GM19043 (cell line): Measurements from ENCODE around the gene NMRAL1.

Source experiments
- ATAC-seq: cut with Tn5 transposase; IDR thresholded peaks from one replicate; pipeline ENCODE4 v1.9.1; 2021; ENCODE audit warnings: low read depth; ENCODE audit not compliant: unreplicated experiment

Gene NMRAL1

DNA sequence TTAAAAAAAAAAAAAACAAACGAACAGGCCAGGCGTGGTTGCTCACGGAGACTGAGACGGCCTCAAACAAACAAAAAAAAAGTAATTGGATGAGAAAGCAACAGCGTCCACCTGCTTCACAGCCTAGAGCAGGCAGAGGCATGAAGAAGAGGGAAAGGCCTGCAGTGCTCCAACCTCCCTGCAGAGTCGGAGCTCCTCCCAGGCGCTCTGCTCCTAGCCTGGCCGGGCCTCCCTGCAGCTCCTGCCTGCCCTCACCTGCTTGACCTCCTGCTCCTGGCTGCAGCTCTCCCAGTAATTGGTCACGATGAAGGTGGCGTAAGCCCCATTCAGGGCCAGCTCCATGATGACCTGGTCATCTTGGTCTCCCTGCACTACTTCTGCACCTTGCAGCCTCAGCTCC, 5.5 kb downstream of the NMRAL1 start:
- no peak for ATAC-seq

DNA sequence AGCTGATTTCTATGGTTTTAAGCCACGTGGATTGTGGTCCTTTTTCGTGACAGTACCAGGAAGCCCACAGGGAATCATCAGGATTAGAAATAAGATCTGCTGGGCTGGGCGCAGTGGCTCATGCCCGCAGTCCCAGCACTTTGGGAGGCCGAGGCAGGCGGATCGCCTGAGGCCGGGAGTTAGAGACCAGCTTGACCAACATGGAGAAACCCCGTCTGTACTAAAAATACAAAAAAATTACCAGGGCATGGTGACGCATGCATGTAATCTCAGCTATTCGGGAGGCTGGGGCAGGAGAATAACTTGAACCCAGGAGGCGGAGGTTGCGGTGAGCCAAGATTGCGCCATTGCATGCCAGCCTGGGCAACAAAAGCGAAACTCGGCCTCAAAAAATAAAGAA, 6.5 kb downstream of the NMRAL1 start:
- ATAC-seq = no peak

DNA sequence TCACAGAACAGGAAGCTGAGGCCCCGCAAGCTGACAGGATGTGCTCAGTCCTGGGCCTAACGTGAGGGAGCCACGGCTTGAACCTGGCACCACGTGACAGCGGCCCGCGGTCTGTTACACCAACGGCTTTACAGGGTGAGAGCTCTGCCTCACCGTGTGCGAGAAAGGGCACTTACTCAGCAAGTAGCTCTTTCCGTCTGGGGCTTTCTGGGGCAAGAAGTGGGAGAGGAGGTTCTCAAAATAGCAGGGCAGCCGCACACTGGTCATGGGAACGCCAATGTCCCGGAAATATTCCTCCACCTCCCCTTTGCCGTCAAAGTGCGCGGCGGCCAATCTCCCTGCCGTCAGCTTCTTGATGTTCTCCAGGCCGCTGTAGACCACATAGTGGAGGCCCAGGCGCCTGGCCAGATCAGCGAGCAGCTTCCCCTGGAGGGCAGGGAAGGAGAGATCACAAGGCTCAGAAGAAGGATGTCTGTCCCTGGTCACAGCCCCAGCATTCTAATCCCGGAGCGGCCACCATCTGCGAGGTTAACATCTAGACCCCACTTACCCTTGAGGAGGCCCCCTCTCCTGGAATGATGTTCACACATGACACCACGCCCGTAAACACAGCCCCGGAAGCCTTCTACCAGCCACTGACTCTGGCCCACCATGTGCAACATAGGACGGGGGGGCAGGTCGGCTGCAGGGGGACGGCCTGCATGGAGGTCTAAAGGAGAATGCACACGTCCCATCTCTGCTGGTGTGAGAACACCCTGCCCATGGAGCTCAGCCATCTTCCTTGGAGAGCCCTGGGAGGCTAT, 8.2 kb downstream of the NMRAL1 start:
- no peak for ATAC-seq

DNA sequence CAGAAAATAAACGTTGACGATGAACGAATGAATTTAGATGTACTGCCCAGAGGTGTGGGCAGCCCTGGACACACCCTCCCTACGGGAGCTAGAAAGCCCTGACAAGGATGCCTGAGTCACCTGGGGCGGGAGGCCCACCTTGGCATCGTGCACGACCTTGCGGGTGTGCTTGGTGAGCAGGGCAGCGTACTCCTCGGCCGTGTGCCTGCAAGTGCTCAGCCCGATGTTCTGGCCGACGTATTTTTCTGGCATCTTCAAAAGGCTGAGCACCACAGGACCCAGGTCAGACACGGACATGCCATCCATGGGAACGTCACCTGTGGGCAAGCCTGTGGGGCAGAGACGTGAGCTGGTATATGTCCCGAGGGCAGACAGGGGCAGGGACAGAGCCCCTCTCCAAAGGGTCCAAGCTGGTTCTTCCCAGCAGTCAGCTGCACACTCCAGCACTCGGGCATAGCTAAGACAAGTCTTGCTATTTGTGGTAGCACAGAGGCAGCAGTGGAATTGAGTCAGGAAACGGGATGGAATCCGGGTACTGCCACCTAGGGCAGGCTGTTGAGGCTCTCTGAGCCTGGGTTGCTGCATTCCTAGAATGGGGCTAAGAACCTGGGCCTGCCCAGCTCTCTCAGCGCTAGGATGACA, 10.8 kb downstream of the NMRAL1 start:
- ATAC-seq = no peak

DNA sequence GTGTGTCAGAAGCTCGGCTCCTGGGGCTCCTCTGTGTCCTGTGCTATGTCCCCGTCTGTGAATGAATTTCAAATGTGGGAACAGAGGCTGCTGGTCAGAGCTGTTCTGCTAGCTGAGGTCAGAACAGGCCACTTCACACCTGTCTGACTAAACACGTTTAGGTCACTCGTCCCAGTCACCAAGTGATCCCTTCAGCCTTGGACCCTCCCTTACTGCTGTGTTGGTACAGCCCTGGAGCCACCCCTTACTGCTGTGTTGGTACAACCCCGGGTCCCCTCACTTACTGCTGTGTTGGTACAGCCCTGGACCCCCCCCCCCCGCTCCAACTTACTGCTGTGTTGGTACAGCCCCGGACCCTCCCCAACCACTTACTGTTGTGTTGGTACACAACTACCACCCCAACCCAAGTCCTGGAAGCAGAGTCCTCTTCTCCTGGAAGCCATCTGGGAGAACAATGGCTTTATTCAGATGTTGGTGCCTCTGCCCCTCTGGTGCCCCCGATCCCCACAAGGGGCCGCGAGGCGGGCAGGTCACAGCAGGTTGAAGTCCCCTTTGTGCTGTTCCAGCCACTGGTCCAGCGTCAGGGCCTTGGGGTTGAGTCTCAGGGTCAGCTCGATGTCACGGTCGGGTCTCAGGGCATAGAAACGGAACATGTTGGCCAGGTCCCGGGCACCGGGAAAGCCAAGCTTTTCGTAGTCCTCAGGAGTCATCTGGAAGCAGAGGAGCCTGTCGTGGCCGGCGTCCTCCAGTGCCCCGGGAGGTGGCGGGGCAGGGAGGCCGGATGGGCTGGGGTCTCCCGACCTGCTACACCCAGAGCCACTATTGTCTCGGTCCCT, 13.0 kb downstream of the NMRAL1 start:
- ATAC-seq = no peak

DNA sequence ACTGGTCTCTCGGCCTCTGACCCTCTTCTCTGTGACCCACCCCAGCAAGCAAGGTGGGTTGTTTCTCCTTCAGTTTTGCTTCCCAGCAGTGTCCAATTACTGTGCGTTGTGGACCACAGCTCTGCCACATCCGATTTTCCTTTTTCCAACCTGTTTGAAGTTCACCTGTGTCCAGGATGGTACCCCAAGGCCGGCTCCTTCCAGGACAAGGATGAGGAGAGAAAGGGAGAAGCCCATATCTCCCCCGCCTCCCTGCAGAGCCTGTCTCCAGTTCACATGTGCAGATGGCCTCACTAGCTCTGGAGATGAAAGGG, 13.5 kb downstream of the NMRAL1 start:
- no peak for ATAC-seq

DNA sequence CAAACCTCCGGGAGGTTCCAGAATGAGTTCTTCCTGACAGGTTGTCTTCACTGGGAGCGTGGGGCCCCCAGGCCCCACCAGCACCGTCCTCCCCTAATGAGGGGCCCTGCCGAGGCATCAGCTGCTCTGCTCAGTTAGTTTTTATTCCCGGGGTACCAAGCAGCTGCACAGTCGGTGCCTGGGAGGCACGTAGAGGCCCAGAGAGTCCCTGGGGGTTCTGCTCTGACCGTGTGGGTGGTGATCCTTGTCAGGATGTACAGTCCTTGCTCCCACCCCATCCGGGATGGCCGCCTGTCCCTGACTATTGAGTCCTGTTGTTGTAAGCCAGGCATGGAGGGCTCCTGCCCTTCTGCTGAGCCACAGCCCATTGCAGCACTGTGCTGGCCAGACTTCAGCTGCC, 18.5 kb downstream of the NMRAL1 start:
- ATAC-seq = no peak

DNA sequence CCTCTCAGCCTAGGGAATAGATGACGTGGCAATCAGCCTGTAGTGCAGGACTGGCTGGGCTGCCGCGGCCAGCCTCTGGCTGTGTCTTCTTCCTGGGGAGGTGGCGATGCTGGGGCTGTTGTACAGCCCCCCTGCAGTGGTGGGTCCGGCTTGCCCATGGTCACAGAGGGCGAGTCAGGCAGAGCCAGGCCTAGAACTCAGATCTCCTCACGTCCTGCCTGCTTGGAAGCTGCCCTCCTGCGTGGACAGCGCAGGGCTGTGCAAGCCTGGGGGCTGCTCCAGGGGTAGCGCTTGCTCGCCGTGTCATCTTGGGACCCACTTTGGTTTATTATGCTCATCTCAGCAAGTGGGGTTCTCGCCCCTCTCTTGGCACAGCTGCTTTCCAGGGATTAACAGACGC, 19.3 kb downstream of the NMRAL1 start:
- ATAC-seq = no peak

DNA sequence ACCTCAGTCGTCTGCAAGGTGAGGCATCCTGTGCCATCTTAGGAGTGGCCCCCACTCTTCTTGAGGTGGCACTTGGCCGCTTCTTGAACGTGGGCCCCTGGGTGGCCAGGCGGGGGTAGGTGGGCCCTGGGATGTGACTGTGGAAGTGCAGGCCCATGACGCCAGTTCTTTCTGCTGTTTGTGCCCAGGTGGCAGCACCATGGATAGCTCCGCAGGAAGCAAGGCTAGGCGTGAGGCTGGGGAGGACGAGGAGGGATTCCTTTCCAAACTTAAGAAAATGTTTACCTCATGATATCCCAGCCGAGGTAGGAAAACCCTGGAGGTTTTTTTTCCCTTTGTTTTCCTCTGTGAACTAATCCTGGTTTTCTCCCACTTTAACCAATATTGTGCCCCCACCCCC, 19.8 kb downstream of the NMRAL1 start:
- no peak for ATAC-seq

DNA sequence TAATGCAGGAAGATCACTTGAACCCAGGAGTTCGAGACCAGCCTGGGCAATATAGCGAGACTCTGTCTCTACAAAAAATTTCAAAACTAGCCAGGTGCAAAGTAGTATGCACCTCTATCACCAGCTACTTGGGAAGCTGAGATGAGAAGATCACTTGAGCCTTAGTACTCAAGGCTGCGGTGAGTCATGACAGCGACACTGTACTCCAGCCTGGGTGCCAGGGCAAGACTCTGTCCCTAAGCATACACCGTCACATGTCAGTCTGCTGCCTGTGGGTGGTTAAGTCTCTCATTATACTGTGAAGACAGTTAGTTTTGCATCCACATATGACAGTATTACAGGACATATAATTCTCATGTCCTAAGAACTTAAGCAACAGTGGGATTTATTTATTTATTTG, 21.8 kb downstream of the NMRAL1 start:
- no peak for ATAC-seq

DNA sequence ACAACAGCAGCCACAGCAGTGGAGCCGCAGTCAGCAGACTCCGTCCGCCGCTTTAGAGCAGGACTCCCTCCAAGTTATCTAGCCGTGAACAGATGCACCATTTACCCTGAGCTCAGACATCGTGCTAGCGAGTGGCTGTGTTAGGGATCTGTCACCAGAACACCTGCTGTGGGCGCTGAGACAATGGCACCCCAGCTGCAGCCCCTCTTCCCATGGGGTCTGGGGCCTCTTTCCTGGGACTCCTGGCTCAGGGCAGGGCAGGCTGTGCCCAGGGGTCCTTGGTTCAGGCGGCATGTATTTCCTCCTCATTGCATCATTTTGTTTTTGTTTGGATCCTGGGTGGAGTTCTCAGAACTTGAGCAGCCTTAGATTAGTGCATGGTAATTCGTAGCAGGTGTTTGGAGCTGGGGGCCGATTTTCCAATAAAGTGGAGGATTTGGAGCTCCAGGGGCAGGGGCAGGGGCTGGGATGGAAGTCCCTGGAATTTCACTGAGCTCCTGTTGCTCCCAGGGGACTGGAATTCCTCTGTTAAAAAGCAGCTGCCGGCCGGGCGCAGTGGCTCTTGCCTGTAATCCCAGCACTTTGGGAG, 23.4 kb downstream of the NMRAL1 start:
- no peak for ATAC-seq

DNA sequence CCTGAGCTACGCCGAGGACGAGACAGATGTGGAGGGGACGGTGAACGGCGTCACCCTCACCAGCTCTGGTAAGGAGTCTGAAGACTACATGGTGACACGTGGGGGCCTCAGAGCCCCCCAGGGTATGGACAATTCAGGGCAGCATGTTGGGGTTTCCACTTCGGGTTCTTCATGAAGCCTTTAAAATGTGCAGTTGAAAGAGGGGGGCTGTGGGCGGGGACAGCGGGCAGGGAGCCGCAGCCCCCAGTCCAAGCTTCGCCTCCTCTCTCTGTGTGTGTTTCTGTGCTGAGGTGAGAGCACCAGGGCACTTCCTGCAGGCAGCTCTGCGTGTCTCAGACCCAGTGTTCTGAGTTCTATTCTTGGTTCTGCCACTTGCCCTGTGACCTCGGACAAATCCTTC, 24.0 kb downstream of the NMRAL1 start:
- no peak for ATAC-seq

DNA sequence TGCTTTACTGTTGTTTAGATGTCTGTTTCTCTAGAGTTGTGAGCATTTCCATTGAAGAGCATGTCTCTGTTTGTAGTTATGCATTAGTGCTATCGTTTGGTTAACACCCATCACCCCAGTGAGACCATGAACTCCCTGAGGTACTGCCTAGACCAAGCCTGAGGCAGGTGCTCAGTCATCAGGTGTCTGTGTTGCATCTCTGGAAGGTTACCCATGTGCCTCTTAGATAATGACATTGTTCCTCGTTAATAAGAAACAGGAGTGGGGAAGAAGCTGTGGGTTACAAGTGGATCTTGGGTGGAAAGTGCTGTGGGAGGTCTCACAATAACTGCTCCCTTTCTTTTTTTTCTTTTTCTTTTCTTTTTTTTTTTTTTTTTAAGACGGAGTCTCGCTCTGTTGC, 30.4 kb downstream of the NMRAL1 start:
- ATAC-seq = no peak

DNA sequence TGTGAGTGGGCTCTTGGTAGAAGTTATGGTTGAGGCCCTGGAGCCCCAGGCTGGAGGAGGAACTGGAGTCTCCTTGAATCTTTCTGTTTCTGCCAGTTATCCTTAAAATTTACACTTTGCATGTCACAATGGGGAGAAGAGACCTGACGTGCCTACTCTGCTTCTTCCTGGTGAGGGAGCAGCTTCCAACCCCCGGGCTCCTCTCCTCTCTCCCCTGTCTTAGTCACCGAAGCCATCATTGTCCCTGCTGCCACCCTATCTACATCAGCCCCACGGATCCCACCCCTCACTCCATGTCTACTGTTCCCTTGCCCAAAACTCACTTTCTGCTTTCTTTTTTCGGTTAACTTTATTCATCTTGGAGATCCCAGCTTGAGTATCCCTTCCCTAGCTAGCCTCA, 31.2 kb downstream of the NMRAL1 start:
- no peak for ATAC-seq

DNA sequence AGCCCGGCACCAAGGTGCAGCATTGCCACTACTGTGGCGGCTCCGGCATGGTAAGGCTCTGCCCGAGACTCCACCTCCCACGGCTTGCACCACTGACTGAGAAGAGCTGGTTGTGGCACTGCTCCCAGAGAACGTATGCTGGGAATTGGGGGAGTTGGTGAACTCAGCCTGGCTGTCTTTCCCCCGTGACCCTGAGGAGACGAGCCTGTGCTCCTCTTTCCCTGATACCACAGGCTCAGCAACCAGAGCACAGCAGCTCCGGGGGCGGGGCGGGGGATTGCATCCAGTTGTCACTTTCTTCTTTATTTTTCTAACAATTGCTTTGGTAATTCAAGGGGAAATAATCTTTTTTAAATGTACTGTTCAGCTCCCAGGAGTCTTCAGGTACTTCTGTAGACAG, 32.1 kb downstream of the NMRAL1 start:
- no peak for ATAC-seq

DNA sequence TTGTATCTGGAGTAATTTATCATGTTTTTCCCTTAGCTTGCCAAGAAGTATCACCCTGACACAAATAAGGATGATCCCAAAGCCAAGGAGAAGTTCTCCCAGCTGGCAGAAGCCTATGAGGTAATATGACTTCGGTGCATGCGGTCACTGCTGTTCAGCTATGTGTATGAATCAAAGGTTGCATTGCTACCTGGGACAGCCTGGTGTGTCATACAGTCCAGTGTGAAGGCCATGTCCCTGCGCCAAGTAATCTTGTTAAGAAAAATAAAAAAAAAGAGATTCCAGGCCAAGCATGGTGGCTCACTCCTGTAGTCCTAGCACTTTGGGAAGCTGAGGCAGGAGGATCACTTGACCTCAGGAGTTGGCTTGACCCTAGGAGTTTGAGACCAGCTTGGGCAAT, 37.1 kb downstream of the NMRAL1 start:
- no peak for ATAC-seq

DNA sequence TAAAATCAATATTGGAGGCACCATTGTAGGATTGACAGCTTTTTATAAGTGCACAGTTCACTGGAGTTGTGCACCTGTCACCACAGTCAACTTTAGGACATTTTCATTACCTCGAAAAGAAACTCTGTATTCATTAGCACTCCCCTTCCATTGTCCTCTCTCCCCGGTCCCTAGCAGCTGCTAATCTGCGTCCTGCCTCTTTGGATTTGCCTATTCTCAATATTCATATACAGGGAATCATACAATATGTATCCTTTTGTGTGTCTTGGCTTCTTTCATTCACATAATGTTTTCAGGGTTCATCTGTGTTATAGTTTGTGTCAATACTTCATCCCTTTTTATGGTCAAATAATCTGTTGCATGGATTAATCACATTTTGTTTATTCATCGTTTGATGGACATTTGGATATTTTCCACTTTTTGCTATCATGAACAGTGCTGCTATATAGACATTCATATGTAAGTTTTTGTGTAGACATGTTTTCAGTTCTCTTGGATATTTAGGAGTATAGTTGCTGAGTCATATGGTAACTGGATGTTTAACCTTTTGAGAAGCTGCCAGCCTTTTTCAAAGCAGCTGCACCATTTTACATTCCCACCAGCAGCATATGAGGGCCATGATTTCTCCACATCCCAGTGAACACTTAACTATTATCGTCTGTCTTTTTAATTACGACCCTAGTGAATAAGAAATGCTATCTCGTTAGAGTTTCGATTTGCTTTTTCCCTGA, 38.9 kb downstream of the NMRAL1 start:
- ATAC-seq = no peak

DNA sequence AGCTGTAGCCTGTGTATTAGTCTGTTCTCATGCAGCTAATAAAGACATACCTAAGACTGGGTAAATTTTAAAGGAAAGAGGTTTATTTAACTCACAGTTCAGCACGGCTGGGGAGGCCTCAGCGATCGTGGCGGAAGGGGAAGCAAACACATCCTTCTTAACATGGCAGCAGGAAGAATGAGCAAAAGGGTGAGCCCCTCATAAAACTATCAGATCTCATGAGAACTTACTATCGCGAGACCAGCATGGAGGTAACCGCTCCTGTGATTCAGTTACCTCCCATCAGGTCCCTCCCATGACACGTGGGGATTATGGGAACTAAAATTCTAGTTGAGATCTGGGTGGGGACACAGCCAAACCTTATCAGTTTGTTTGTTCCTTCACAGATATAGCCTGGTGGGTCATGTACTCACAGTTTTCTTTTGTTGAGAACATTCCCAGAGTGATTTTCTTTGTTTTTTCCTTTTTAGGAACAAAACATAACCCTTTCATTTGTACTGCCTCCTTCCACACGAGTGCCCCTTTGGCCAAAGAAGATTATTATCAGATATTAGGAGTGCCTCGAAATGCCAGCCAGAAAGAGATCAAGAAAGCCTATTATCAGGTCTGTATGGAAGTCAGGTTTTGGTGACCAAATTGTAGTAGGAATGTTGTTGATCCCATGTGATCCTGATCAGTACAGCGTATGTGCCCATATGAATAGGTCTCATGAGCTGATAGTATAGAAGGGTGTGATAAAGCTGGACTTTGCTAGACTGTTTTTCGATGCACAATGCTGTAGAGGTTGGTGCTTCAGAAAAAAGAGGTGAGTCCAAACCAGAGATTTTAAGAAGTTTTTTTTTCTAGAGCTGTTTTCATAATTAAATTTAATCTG, 40.3 kb downstream of the NMRAL1 start:
- no peak for ATAC-seq

DNA sequence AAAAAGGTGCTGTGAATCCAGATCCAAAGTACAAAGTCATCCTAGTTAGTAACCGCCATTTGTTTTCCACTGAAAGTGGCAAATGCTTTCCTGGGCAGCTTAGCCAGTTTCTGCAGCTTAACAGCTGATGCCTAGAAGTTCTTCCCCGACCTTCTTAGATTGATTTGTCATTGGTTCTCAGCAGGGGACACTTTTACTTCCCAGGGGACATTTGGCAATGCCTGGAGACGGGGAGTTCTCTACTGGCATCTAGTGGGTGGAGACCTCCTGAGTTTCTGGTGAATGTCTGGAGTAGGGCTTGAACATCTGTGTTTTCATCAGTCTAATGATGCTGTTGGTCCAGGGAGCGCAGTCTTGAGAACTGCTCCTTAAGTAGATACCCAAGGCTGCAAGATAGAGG, 41.2 kb downstream of the NMRAL1 start:
- ATAC-seq = no peak

DNA sequence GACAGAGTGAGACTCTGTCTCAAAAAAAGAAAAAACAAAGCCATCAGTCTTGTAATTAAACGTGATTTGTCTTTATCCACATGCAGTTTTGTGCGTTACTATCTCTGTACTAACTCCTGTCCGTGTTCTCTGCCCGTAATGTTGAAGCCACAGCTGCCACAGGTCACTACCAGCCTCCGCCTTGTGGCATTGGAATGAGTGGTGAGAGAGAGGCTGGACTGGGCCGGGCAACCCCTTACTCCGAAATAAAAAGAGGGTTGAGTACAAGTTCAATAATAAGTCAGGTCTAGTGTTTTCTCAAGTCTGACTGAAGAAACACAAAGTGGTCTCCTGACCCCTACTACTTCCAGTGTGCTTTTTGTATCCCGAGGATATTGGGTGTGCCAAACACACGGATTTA, 43.4 kb downstream of the NMRAL1 start:
- ATAC-seq = no peak
